ENCODE results near the gene CHFR. TPM values are rescaled to one million over a fixed set of nuclear protein-coding genes. Genes with fewer than 3 reads are reported as not detected.

CHFR gene
- total and polyA plus RNA-seq, 9 of the 15 experiments (the other 6 are each of a cell fraction or from before 2014, with no cell fraction given), result 0.61 to 33.9 (median 19.3) TPM

- no peak for TF ChIP-seq MXD1 (CRISPR knock-in tag; IDR thresholded peaks at IDR 0.05; ENCODE audit: borderline replicate concordance, poor library complexity, severe bottlenecking)
- TF ChIP-seq TFAM (CRISPR knock-in tag; conservative IDR thresholded peaks at IDR 0.05), result no peak
Observed at GRCh38 chr12:132888852-132889251, 1.4 kb upstream of the CHFR start (continued).

GRCh38 chr12:132886529-132887477, 602 bp downstream of the CHFR start:
- Histone ChIP-seq H3K79me2 (ENCODE audit: control insufficient read depth, insufficient read depth, low read length) (peaks cover 4% of the 10 kb centered on the region; the same call in 1 of the 3 replicates), H3K9ac (ENCODE audit: insufficient read depth in 1 of 2, low read depth in 2 of 2, low read length in 2 of 2) (peak overlapping the region; percentile 65 to 91), H2AFZ (ENCODE audit: low read depth, low read length) (peak overlapping the region; percentile 64), H3K4me1 (replicated peaks in 1 of 2; ENCODE audit: control insufficient read depth in 2 of 2, insufficient read depth in 2 of 2, low read length in 2 of 2) (peaks cover 7 to 10% of the 10 kb centered on the region in 2 experiments; a peak in 3 of 5 replicates), H3K27ac (ENCODE audit: extremely low read depth, low read depth, low read length) (peak overlapping the region; percentile 49; the same call in 2 of the 3 replicates), H3K4me2 (ENCODE audit: insufficient read depth, low read length) (peak overlapping the region; percentile 90), H3K9me3 (replicated peaks; ENCODE audit: control insufficient read depth, insufficient read depth, low read depth, low read length) (peaks cover 17% of the 10 kb centered on the region), H3K9me1 (ENCODE audit: control insufficient read depth, insufficient read depth, low read length) (no peaks in the 10 kb centered on the region), H3K36me3 (ENCODE audit: control insufficient read depth, insufficient read depth, low read length) (peaks cover 7% of the 10 kb centered on the region; the same call in 2 of the 3 replicates), H3K27me3 (ENCODE audit: control insufficient read depth in 2 of 2, insufficient read depth in 2 of 2, low read length in 2 of 2) (0 out of 5 replicates have a peak, but pooled peaks cover 0 to 2% of the 10 kb centered on the region in 2 experiments), H4K20me1 (replicated peaks; ENCODE audit: control insufficient read depth, insufficient read depth, low read length) (no peaks in the 10 kb centered on the region), H3K4me3 (peak overlapping the region; percentile 92)
- FAIRE-seq, result no peak
- peak in 2 of 4 experiments; percentile 40 to 58 for DNase-seq (ENCODE audit: extremely low read depth in 1 of 4, low spot score in 3 of 4)
- ATAC-seq, result peak; percentile 53
- ChIA-PET CTCF (ENCODE audit: low intra/inter-chr PET ratio) (no interaction called here), POLR2A (interaction anchor here (0.5 to 0.7 kb wide), 2 partner anchors 18 to 30 kb away, joined by 3 read pairs; no protein-coding TSS in a partner anchor)
- in situ Hi-C loops (cut with MboI) (no loop called here), intact Hi-C loops (cut with micrococcal nuclease) (no loop called here)
- WGBS (ENCODE audit: insufficient coverage, low coverage, missing lambda C conversion rate), result 2% methylated on average over 45 of the region's 64 CpGs
- BruUV-seq (replicated peaks), result no TSS peak
- TF ChIP-seq FOXJ2 (tag; IDR thresholded peaks at IDR 0.05) (no peak), RBFOX2 (IDR thresholded peaks at IDR 0.05; ENCODE audit: low read depth, low read length) (peak; percentile 14; the same call in 1 of the 2 replicates), HDAC1 (IDR thresholded peaks at IDR 0.05) (no peak), TCF15 (CRISPR knock-in tag; IDR thresholded peaks at IDR 0.05) (no peak), ATF7 (IDR thresholded peaks at IDR 0.05) (no peak), TRIM25 (IDR thresholded peaks at IDR 0.05; ENCODE audit: borderline replicate concordance) (no peak), RNF219 (CRISPR knock-in tag; IDR thresholded peaks at IDR 0.05) (no peak), UBTF (IDR thresholded peaks at IDR 0.05; ENCODE audit: borderline replicate concordance in 1 of 2, low read depth in 2 of 2, low read length in 2 of 2) (peak; percentile 52 to 68; a peak in 1 of 4 replicates)

Data from K562 (cell line).